ENCODE data around the gene PLAC1.

GRCh38 chrX:134706138-134706537 lies 47.9 kb upstream of the PLAC1 start:
- no peak for TF ChIP-seq CTCF (IDR thresholded peaks at IDR 0.05; ENCODE audit: insufficient read depth, low read length)
- TF ChIP-seq POLR2AphosphoS5 (IDR thresholded peaks at IDR 0.05; ENCODE audit: low read depth), result no peak
